HEK293 (cell line): ENCODE results near the gene SEPTIN12.

Experiments
- AEBP2 ChIP-seq: fragments of 450-650 bp; formaldehyde crosslinking; IDR thresholded peaks from 2 replicates; pipeline ENCODE4 v1.5.1; 2016; ENCODE audit warnings: missing biosample characterization, missing genetic modification characterization, borderline replicate concordance
- GFI1B ChIP-seq: fragments of 450-650 bp; formaldehyde crosslinking; IDR thresholded peaks from 2 replicates; pipeline ENCODE4 v1.5.1; 2016; ENCODE audit warnings: missing biosample characterization, missing genetic modification characterization
- GLI4 ChIP-seq: fragments of 450-650 bp; formaldehyde crosslinking; IDR thresholded peaks from 2 replicates; pipeline ENCODE4 v1.5.1; 2016; ENCODE audit warnings: missing biosample characterization, missing genetic modification characterization
- GLIS2 ChIP-seq: fragments of 450-650 bp; formaldehyde crosslinking; IDR thresholded peaks from 2 replicates; pipeline ENCODE4 v1.5.1; 2016; ENCODE audit warnings: missing biosample characterization, missing genetic modification characterization
- KLF17 ChIP-seq: fragments of 450-650 bp; formaldehyde crosslinking; IDR thresholded peaks from 2 replicates; pipeline ENCODE4 v1.5.1; 2016; ENCODE audit warnings: missing biosample characterization, missing genetic modification characterization
- MYNN ChIP-seq: fragments of 450-650 bp; formaldehyde crosslinking; IDR thresholded peaks from 2 replicates; pipeline ENCODE4 v1.5.1; 2016; ENCODE audit warnings: missing biosample characterization, missing genetic modification characterization, borderline replicate concordance
- MZF1 ChIP-seq: fragments of 450-650 bp; formaldehyde crosslinking; IDR thresholded peaks from 2 replicates; pipeline ENCODE4 v1.5.1; 2017; ENCODE audit warnings: missing biosample characterization, missing genetic modification characterization, borderline replicate concordance
- PRDM10 ChIP-seq: fragments of 450-650 bp; formaldehyde crosslinking; IDR thresholded peaks from 2 replicates; pipeline ENCODE4 v1.5.1; 2016; ENCODE audit warnings: missing biosample characterization, missing genetic modification characterization
- REST ChIP-seq: fragments of 450-650 bp; formaldehyde crosslinking; IDR thresholded peaks from 2 replicates; pipeline ENCODE4 v1.5.1; 2016; ENCODE audit warnings: missing biosample characterization, missing genetic modification characterization
- SP7 ChIP-seq: fragments of 450-650 bp; formaldehyde crosslinking; IDR thresholded peaks from 2 replicates; pipeline ENCODE4 v1.5.1; 2016; ENCODE audit warnings: missing biosample characterization, missing genetic modification characterization
- ZBTB6 ChIP-seq: fragments of 450-650 bp; formaldehyde crosslinking; IDR thresholded peaks from 2 replicates; pipeline ENCODE4 v1.5.1; 2017; ENCODE audit warnings: missing biosample characterization, missing genetic modification characterization
- ZIC2 ChIP-seq: fragments of 450-650 bp; formaldehyde crosslinking; IDR thresholded peaks from 2 replicates; pipeline ENCODE4 v1.5.1; 2016; ENCODE audit warnings: missing biosample characterization, missing genetic modification characterization
- ZNF112 ChIP-seq: fragments of 450-650 bp; formaldehyde crosslinking; IDR thresholded peaks from 2 replicates; pipeline ENCODE4 v1.5.0; 2017; ENCODE audit warnings: missing biosample characterization, missing genetic modification characterization
- ZNF148 ChIP-seq: fragments of 450-650 bp; formaldehyde crosslinking; IDR thresholded peaks from 2 replicates; pipeline ENCODE4 v1.5.0; 2017; ENCODE audit warnings: missing biosample characterization, missing genetic modification characterization, borderline replicate concordance
- ZNF341 ChIP-seq: fragments of 450-650 bp; formaldehyde crosslinking; IDR thresholded peaks from 2 replicates; pipeline ENCODE4; 2016; ENCODE audit warnings: low read depth, missing biosample characterization, missing genetic modification characterization
- ZNF48 ChIP-seq: fragments of 450-650 bp; formaldehyde crosslinking; IDR thresholded peaks from 2 replicates; pipeline ENCODE4 v1.5.1; 2016; ENCODE audit warnings: missing biosample characterization, missing genetic modification characterization
- ZNF514 ChIP-seq: fragments of 450-650 bp; formaldehyde crosslinking; IDR thresholded peaks from 2 replicates; pipeline ENCODE4 v1.5.1; 2016; ENCODE audit warnings: missing biosample characterization, missing genetic modification characterization
- ZNF658 ChIP-seq: fragments of 450-650 bp; formaldehyde crosslinking; IDR thresholded peaks from 2 replicates; pipeline ENCODE4; 2016; ENCODE audit warnings: missing biosample characterization, missing genetic modification characterization
- ZNF692 ChIP-seq: fragments of 450-650 bp; formaldehyde crosslinking; IDR thresholded peaks from 2 replicates; pipeline ENCODE4 v1.5.1; 2016; ENCODE audit warnings: missing biosample characterization, missing genetic modification characterization
- ZSCAN23 ChIP-seq: fragments of 450-650 bp; formaldehyde crosslinking; IDR thresholded peaks from 2 replicates; pipeline ENCODE4 v1.5.1; 2016; ENCODE audit warnings: missing biosample characterization, missing genetic modification characterization
- ZSCAN5A ChIP-seq: fragments of 450-650 bp; formaldehyde crosslinking; IDR thresholded peaks from 2 replicates; pipeline ENCODE4 v1.5.1; 2016; ENCODE audit warnings: missing biosample characterization, missing genetic modification characterization

Gene SEPTIN12

GRCh38 chr16:4734063-4734729 is 53.9 kb downstream of the SEPTIN12 start, which contains the start of the genes ANKS3 and DNAAF8 (continued):
- TF ChIP-seq KLF17 (tag by site-specific recombination) (no peak; the same call in 1 of the 2 replicates), GLIS2 (tag by site-specific recombination) (peak; percentile 18; the same call in 1 of the 2 replicates), ZNF658 (tag by site-specific recombination) (no peak), ZNF48 (tag by site-specific recombination) (no peak), AEBP2 (tag by site-specific recombination) (no peak), GLI4 (no peak), MYNN (tag by site-specific recombination) (no peak), PRDM10 (tag by site-specific recombination) (peak; percentile 73), REST (peak; percentile 93), GFI1B (tag by site-specific recombination) (no peak), ZNF112 (tag by site-specific recombination) (no peak), MZF1 (tag by site-specific recombination) (0 out of 2 replicates have a peak, but pooled peaks have one; percentile 38), ZIC2 (no peak), ZNF692 (peak; percentile 47; the same call in 1 of the 2 replicates), ZNF341 (peak; percentile 94), ZSCAN5A (tag by site-specific recombination) (0 out of 2 replicates have a peak, but pooled peaks have one; percentile 34), ZNF514 (tag by site-specific recombination) (no peak), ZSCAN23 (tag by site-specific recombination) (no peak), SP7 (peak; percentile 64; the same call in 1 of the 2 replicates), ZBTB6 (peak; percentile 54; the same call in 1 of the 2 replicates), ZNF148 (tag by site-specific recombination) (no peak)
